Ishikawa (cell line): ENCODE data around the gene UGGT2.
A peak's percentile ranks its signal among the peaks of the same experiment; 100 is the strongest.

Experiments used
- CEBPB ChIP-seq: IDR thresholded peaks from 2 replicates; pipeline ENCODE4 v1.6.1; 2012
- CREB1 ChIP-seq: IDR thresholded peaks from 2 replicates; pipeline ENCODE4 v1.6.1; 2012; ENCODE audit warnings: low read depth
- EGR1 ChIP-seq: IDR thresholded peaks from 2 replicates; pipeline ENCODE4 v1.6.1; 2012
- EP300 ChIP-seq: IDR thresholded peaks from 2 replicates; pipeline ENCODE4 v1.6.1; 2012; ENCODE audit warnings: borderline replicate concordance
- FOXM1 ChIP-seq: IDR thresholded peaks from 2 replicates; pipeline ENCODE4 v1.6.1; 2012; ENCODE audit warnings: low read depth, borderline replicate concordance
- NFIC ChIP-seq: IDR thresholded peaks from 2 replicates; pipeline ENCODE4 v1.6.1; 2012
- RAD21 ChIP-seq: IDR thresholded peaks from 2 replicates; pipeline ENCODE4 v1.6.1; 2012; ENCODE audit warnings: low read depth
- REST ChIP-seq: IDR thresholded peaks from 2 replicates; pipeline ENCODE4 v1.6.1; 2012; ENCODE audit warnings: low read depth, mild to moderate bottlenecking
- TAF1 ChIP-seq: IDR thresholded peaks from 2 replicates; pipeline ENCODE4 v1.6.1; 2012; ENCODE audit warnings: low read depth, mild to moderate bottlenecking
- TCF12 ChIP-seq: IDR thresholded peaks from 2 replicates; pipeline ENCODE4 v1.6.1; 2012; ENCODE audit warnings: low read depth
- TEAD4 ChIP-seq: IDR thresholded peaks from 2 replicates; pipeline ENCODE4 v1.6.1; 2012
- YY1 ChIP-seq: IDR thresholded peaks from 2 replicates; pipeline ENCODE4 v1.6.1; 2012; ENCODE audit warnings: low read depth
- ZBTB7A ChIP-seq: IDR thresholded peaks from 2 replicates; pipeline ENCODE4 v1.6.1; 2012; ENCODE audit warnings: low read depth
- TF ChIP-seq, protein P1 (sequence below): IDR thresholded peaks from 2 replicates; pipeline ENCODE4 v1.6.1; 2012
- TF ChIP-seq, protein P2 (sequence below): IDR thresholded peaks from 2 replicates; pipeline ENCODE4 v1.6.1; 2012

Gene UGGT2

DNA sequence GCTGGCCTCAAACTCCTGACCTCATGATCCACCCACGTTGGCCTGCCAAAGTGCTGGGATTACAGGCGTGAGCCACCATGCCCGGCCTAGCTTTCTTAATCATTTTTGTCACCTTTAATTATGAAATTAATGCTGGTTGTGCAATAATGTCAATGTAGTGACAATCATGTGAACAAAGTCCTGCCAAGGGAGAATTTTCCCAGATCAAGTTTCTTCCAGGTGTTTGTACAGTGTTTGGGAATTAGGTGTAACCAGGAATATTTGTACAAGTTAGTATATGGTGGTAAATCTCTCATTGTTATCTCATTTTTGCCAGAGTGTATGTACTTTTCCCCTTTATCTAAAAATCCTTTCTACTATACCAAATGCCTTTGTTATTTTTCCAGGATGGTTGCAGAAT is 171.1 kb downstream of the UGGT2 start:
- peak; percentile 54 for TF ChIP-seq CEBPB
- no peak for TF ChIP-seq TCF12

DNA sequence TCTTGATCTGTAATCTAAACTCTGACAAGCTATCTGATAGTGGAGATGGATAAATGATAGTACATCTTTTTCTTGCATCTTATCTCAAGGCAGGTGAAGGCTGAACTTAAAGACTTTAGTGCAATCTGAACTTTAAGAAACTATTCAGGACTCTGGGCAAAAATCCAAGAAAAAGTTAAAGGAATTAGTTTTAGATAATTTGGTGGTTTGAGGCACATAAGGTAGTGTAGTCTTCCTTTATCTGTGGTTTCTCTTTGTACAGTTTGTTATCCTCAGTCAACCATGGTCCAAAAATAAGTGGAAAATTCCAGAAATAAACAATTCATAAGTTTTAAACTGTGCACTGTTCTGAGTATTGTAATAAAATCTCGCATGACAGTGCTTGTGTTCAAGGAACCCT is 172.9 kb downstream of the UGGT2 start:
- TF ChIP-seq TCF12, result no peak
- no peak for TF ChIP-seq YY1

- no peak for TF ChIP-seq CEBPB
- no peak for TF ChIP-seq NFIC
- TF ChIP-seq ZBTB7A, result no peak
- no peak for TF ChIP-seq FOXM1
- TF ChIP-seq TEAD4, result no peak
- TF ChIP-seq EGR1, result no peak
- TF ChIP-seq YY1, result no peak
- TF ChIP-seq, protein P1, sequence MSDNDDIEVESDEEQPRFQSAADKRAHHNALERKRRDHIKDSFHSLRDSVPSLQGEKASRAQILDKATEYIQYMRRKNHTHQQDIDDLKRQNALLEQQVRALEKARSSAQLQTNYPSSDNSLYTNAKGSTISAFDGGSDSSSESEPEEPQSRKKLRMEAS, result no peak
- TF ChIP-seq RAD21, result no peak
- no peak for TF ChIP-seq CREB1
- no peak for TF ChIP-seq TAF1
- TF ChIP-seq, protein P2, sequence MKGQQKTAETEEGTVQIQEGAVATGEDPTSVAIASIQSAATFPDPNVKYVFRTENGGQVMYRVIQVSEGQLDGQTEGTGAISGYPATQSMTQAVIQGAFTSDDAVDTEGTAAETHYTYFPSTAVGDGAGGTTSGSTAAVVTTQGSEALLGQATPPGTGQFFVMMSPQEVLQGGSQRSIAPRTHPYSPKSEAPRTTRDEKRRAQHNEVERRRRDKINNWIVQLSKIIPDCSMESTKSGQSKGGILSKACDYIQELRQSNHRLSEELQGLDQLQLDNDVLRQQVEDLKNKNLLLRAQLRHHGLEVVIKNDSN, result no peak
- TF ChIP-seq EP300, result no peak
- no peak for TF ChIP-seq REST
- no peak for TF ChIP-seq TCF12
Measured at GRCh38 chr13:95874286-95874685, 178.9 kb downstream of the UGGT2 start.

GRCh38 chr13:95870421-95870820 is 182.8 kb downstream of the UGGT2 start:
- TF ChIP-seq TCF12 (no peak), NFIC (no peak), EP300 (no peak), YY1 (no peak), REST (no peak), ZBTB7A (no peak), CREB1 (no peak), TAF1 (no peak), FOXM1 (no peak), EGR1 (no peak), RAD21 (no peak)
- TF ChIP-seq, protein P1, result no peak
- TF ChIP-seq, protein P2, result no peak

GRCh38 chr13:95865080-95865615 is 188.1 kb downstream of the UGGT2 start:
- TF ChIP-seq FOXM1, result no peak

- TF ChIP-seq CEBPB (no peak), EGR1 (no peak), YY1 (no peak), CREB1 (no peak), EP300 (no peak), ZBTB7A (no peak), FOXM1 (no peak), TCF12 (no peak), REST (no peak), RAD21 (no peak)
- TF ChIP-seq, protein P1, result no peak
Measured at GRCh38 chr13:95862408-95862807, 190.8 kb downstream of the UGGT2 start.
